OCI-LY3 (cell line): Measurements from ENCODE around the gene VEGFD.

Experiments used
- H2AFZ ChIP-seq: fragments of 200-600, 300-600 bp; shearing (Covaris generic); 2 replicates; pipeline ENCODE4 v1.6.0; 2014; ENCODE audit warnings: antibody characterized with exemption, low read depth, low read length
- H3K27ac ChIP-seq: fragments of 200-600, 300-600 bp; sonication (generic); 2 replicates; pipeline ENCODE4 v1.5.1; 2014; ENCODE audit warnings: mild to moderate bottlenecking, low read length, moderate library complexity, mixed read lengths
- H3K27me3 ChIP-seq: fragments of 200-600, 300-600 bp; sonication (generic); 2 replicates; pipeline ENCODE4 v1.6.1; 2014; ENCODE audit warnings: low read depth, low read length, mixed read lengths
- H3K36me3 ChIP-seq: fragments of 200-600, 300-600 bp; sonication (generic); replicated peaks from 2 replicates; pipeline ENCODE3; 2014; ENCODE audit warnings: low read depth, low read length, mixed read lengths
- H3K4me1 ChIP-seq: fragments of 300-600, 200-600 bp; sonication (generic); 2 replicates; pipeline ENCODE4 v1.6.1; 2014; ENCODE audit warnings: low read length, mixed read lengths
- H3K4me2 ChIP-seq: fragments of 200-600, 300-600 bp; sonication (generic); 2 replicates; pipeline ENCODE4 v1.6.1; 2014; ENCODE audit warnings: low read length, mixed read lengths
- H3K4me3 ChIP-seq: fragments of 300-600, 200-600 bp; sonication (generic); 2 replicates; pipeline ENCODE4 v1.5.1; 2014; ENCODE audit warnings: antibody characterized with exemption, mild to moderate bottlenecking, low read length, moderate library complexity
- H3K79me2 ChIP-seq: fragments of 300-600, 200-600 bp; shearing (Covaris generic); 2 replicates; pipeline ENCODE4 v1.6.1; 2014; ENCODE audit warnings: mild to moderate bottlenecking, low read length, mixed read lengths
- H3K9ac ChIP-seq: fragments of 300-600, 200-600 bp; shearing (Covaris generic); 2 replicates; pipeline ENCODE4 v1.6.0; 2014; ENCODE audit warnings: mild to moderate bottlenecking, low read length, moderate library complexity
- H3K9me3 ChIP-seq: fragments of 200-600, 300-600 bp; shearing (Covaris generic); 2 replicates; pipeline ENCODE4 v1.6.1; 2014; ENCODE audit warnings: low read length, mixed read lengths; ENCODE audit not compliant: insufficient read depth
- H4K20me1 ChIP-seq: fragments of 200-600, 300-600 bp; sonication (generic); 2 replicates; pipeline ENCODE4 v1.6.1; 2016; ENCODE audit warnings: low read length, mixed read lengths; ENCODE audit not compliant: insufficient read depth
- CTCF ChIP-seq: fragments of 200-600, 300-600 bp; sonication (generic); IDR thresholded peaks from 2 replicates; pipeline ENCODE4 v1.5.1; 2014; ENCODE audit warnings: antibody characterized with exemption, low read length, low read depth
- EZH2phosphoT487 ChIP-seq: fragments of 200-600 bp; shearing (Covaris generic); IDR thresholded peaks from 2 replicates; pipeline ENCODE4 v1.6.1; 2018; ENCODE audit warnings: antibody characterized with exemption, mixed run types, low read depth

VEGFD gene

GRCh38 chrX:15350329-15350996 lies 33.8 kb downstream of the VEGFD start:
- Histone ChIP-seq H2AFZ (no peak overlapping the region), H3K27ac (no peak overlapping the region), H3K4me2 (no peak overlapping the region)

GRCh38 chrX:15349046-15349445 lies 35.2 kb downstream of the VEGFD start:
- H3K4me1 ChIP-seq = peaks cover 31% of the 10 kb centered on the region
- H3K27ac ChIP-seq = no peak overlapping the region
- H3K36me3 ChIP-seq = no peaks in the 10 kb centered on the region
- no peaks in the 10 kb centered on the region for H3K27me3 ChIP-seq
- no peak overlapping the region for H3K9ac ChIP-seq
- TF ChIP-seq EZH2phosphoT487 = no peak
- TF ChIP-seq CTCF = peak; percentile 67
- no peak overlapping the region for H2AFZ ChIP-seq
- no peaks in the 10 kb centered on the region for H3K9me3 ChIP-seq
- H3K4me3 ChIP-seq = no peak overlapping the region
- no peak overlapping the region for H3K4me2 ChIP-seq
- H3K79me2 ChIP-seq = no peaks in the 10 kb centered on the region
- no peaks in the 10 kb centered on the region for H4K20me1 ChIP-seq

More at GRCh38 chrX:15350329-15350996, 33.8 kb downstream of the VEGFD start:
- peaks cover 1% of the 10 kb centered on the region; the same call in 1 of the 2 replicates for H3K9me3 ChIP-seq
- no peaks in the 10 kb centered on the region for H3K27me3 ChIP-seq
- H3K4me3 ChIP-seq = no peak overlapping the region
- TF ChIP-seq CTCF (no peak), EZH2phosphoT487 (no peak)
- H3K4me1 ChIP-seq = peaks cover 31% of the 10 kb centered on the region
- H3K79me2 ChIP-seq = no peaks in the 10 kb centered on the region
- no peaks in the 10 kb centered on the region for H4K20me1 ChIP-seq
- H3K36me3 ChIP-seq = peaks cover 4% of the 10 kb centered on the region
- H3K9ac ChIP-seq = no peak overlapping the region

- Histone ChIP-seq H3K4me2 (no peak overlapping the region), H3K4me1 (peaks cover 11% of the 10 kb centered on the region), H3K27ac (no peak overlapping the region), H3K36me3 (no peaks in the 10 kb centered on the region), H3K79me2 (no peaks in the 10 kb centered on the region), H3K9me3 (no peaks in the 10 kb centered on the region), H3K9ac (no peak overlapping the region), H4K20me1 (no peaks in the 10 kb centered on the region), H2AFZ (no peak overlapping the region), H3K27me3 (no peaks in the 10 kb centered on the region), H3K4me3 (no peak overlapping the region)
- TF ChIP-seq EZH2phosphoT487 (no peak), CTCF (no peak)
Measured at GRCh38 chrX:15345976-15346375, 38.2 kb downstream of the VEGFD start.

GRCh38 chrX:15344106-15344505 lies 40.1 kb downstream of the VEGFD start:
- no peak overlapping the region for H3K4me3 ChIP-seq
- no peak overlapping the region for H3K27ac ChIP-seq
- H3K4me2 ChIP-seq = no peak overlapping the region
- H3K79me2 ChIP-seq = no peaks in the 10 kb centered on the region
- no peaks in the 10 kb centered on the region for H4K20me1 ChIP-seq
- peaks cover under 1% of the 10 kb centered on the region for H3K4me1 ChIP-seq
- H3K27me3 ChIP-seq = no peaks in the 10 kb centered on the region
- no peak for TF ChIP-seq CTCF
- TF ChIP-seq EZH2phosphoT487 = no peak
- no peaks in the 10 kb centered on the region for H3K9me3 ChIP-seq
- H3K36me3 ChIP-seq = no peaks in the 10 kb centered on the region
- no peak overlapping the region for H2AFZ ChIP-seq
- H3K9ac ChIP-seq = no peak overlapping the region
